Activated CD4-positive, alpha-beta T cell treated with anti-CD3 and anti-CD28 coated beads, Interleukin-2, amount 10 ng/mL, durations not matched to agents 7 days and 5 days (primary cell): Measurements from ENCODE around the gene PTPN14. TPM values are rescaled to one million over a fixed set of nuclear protein-coding genes. Genes with fewer than 3 reads are reported as not detected.

ENCODE experiments used
- CTCF ChIA-PET: fragments of 350-600 bp; sonication (Branson Sonifier 250); formaldehyde crosslinking; loops from one replicate; lab custom pipeline; 2021; ENCODE audit warnings: antibody characterized with exemption; lab: Charles Lee
- POLR2A ChIA-PET: fragments of 350-600 bp; sonication (Branson Sonifier 250); formaldehyde crosslinking; loops from one replicate; lab custom pipeline; 2021; ENCODE audit warnings: antibody characterized with exemption; lab: Charles Lee
- DNase-seq: peaks from one replicate; pipeline ENCODE4 v3.0.0-alpha.2; 2020
- H3K27ac Mint-ChIP-seq: one replicate; pipeline ENCODE4 v1.8.0; 2021; ENCODE audit warnings: mild to moderate bottlenecking, moderate library complexity, mixed read lengths
- H3K27me3 Mint-ChIP-seq: one replicate; pipeline ENCODE4 v1.8.0; 2021; ENCODE audit warnings: mixed read lengths
- H3K36me3 Mint-ChIP-seq: one replicate; pipeline ENCODE4 v1.8.0; 2021; ENCODE audit warnings: low read depth, mixed read lengths
- H3K4me1 Mint-ChIP-seq: one replicate; pipeline ENCODE4 v1.8.0; 2021; ENCODE audit warnings: mixed read lengths
- H3K4me3 Mint-ChIP-seq: one replicate; pipeline ENCODE4 v1.8.0; 2021; ENCODE audit warnings: mild to moderate bottlenecking, moderate library complexity, mixed read lengths
- H3K9me3 Mint-ChIP-seq: one replicate; pipeline ENCODE4 v1.8.0; 2021; ENCODE audit warnings: mixed read lengths
- total RNA-seq, 2 experiments: library from RNA; stranded (reverse); gene quantifications; one replicate each; pipeline ENCODE4 v1.2.3, GENCODE V29; 2021

The PTPN14 gene
- total RNA-seq, 2 experiments from 2014 or later: 0.32 to 0.37 TPM

DNA sequence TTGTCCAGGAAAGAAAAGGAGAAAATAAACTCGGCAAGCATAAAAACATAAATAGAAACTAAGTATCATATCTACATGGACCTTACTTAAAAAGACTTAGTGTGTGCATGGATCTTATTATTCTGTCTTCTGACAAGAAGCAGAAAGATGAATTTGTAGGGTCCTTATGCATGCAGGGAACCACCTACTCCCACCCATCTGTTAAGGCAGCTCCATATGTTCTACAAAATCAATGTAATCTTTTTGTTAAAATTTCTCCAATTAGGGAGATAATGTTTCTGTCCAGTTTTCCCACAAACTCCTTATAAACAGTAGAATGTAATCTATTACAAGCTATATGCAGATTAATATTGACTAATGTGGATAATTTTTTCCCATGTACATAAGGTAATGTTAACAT, 13.9 kb upstream of the PTPN14 start:
- CTCF ChIA-PET: interaction anchor here (0.6 to 1.1 kb wide), 3 partner anchors 9 to 220 kb away, joined by 3 to 6 read pairs (median 3); no protein-coding TSS in a partner anchor
- DNase-seq: no peak
- Mint-ChIP-seq H3K36me3 (no peaks in the 10 kb centered on the region), H3K4me3 (no peak overlapping the region), H3K9me3 (no peaks in the 10 kb centered on the region), H3K4me1 (no peaks in the 10 kb centered on the region), H3K27ac (no peak overlapping the region), H3K27me3 (peaks cover 2% of the 10 kb centered on the region)
- POLR2A ChIA-PET: interaction anchor here (0.6 kb wide), 2 partner anchors 392 to 563 kb away, joined by 3 to 4 read pairs; no protein-coding TSS in a partner anchor

DNA sequence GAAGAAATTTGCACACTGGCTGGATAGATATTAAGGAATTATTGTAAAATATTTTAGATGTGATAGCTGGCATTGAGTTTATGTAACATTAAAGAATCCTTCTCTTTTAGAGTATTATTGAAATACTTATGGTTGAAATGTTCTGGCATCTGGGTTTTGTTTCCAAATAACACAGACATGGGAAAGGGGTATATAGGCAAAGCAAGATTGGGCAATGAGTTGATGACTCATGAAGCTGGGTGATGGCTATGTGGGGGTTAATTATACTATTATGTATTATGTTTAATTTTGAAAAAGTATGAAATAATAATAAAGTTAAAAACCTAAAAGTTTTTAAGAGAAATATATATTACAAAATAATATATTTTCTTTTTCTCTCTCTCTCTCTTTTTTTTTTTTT, 12.5 kb upstream of the PTPN14 start:
- ChIA-PET CTCF (interaction anchor here (0.6 kb wide), 1 partner anchor 444 kb away, joined by 4 read pairs; no protein-coding TSS in a partner anchor), POLR2A (interaction anchor here (0.6 kb wide), 1 partner anchor 105 kb away, joined by 5 read pairs; no protein-coding TSS in a partner anchor)
- no peak for DNase-seq
- H3K4me1 Mint-ChIP-seq: no peaks in the 10 kb centered on the region
- no peaks in the 10 kb centered on the region for H3K9me3 Mint-ChIP-seq
- peaks cover 8% of the 10 kb centered on the region for H3K27me3 Mint-ChIP-seq
- H3K4me3 Mint-ChIP-seq: no peak overlapping the region
- no peak overlapping the region for H3K27ac Mint-ChIP-seq
- no peaks in the 10 kb centered on the region for H3K36me3 Mint-ChIP-seq

DNA sequence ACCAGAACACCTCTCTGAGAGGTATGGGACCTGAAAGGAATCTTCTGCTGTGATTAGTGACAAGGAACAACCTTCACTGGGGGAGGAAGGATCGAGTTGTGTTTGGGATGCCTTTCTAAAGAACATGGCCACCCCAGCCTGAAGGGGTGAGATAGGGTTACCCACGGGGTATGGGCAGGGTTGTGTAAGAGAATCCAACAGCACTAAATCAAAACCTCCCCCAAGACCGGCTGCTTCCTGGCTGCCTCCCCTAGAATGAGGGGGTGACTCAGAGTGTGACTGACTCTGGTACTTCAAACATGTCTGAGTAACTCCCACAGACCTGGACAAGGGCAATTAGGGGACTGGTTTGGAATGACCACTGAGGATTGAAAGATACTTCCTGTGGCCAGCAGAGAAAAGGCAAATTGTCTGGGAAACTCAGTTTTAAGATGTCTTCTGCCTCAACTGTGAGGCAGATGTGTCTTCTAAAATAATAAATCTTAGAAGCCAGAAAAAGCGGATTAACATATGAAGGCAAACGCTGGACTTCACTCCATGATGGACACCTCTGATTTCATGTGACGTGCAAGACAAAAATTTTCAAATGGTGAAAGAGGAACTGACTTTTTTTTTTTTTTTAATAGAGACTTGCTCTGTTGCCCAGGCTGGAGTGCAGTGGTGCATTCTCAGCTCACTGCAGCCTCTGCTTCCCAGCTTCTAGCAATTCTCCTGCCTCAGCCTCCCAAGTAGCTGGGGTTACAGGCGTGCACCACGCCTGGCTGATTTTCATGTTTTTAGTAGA, 6.7 kb upstream of the PTPN14 start:
- no peak overlapping the region for H3K4me3 Mint-ChIP-seq
- POLR2A ChIA-PET: no interaction called here
- no peaks in the 10 kb centered on the region for H3K9me3 Mint-ChIP-seq
- H3K4me1 Mint-ChIP-seq: no peaks in the 10 kb centered on the region
- no peaks in the 10 kb centered on the region for H3K36me3 Mint-ChIP-seq
- H3K27ac Mint-ChIP-seq: no peak overlapping the region
- DNase-seq: no peak
- CTCF ChIA-PET: no interaction called here
- H3K27me3 Mint-ChIP-seq: peaks cover 16% of the 10 kb centered on the region

DNA sequence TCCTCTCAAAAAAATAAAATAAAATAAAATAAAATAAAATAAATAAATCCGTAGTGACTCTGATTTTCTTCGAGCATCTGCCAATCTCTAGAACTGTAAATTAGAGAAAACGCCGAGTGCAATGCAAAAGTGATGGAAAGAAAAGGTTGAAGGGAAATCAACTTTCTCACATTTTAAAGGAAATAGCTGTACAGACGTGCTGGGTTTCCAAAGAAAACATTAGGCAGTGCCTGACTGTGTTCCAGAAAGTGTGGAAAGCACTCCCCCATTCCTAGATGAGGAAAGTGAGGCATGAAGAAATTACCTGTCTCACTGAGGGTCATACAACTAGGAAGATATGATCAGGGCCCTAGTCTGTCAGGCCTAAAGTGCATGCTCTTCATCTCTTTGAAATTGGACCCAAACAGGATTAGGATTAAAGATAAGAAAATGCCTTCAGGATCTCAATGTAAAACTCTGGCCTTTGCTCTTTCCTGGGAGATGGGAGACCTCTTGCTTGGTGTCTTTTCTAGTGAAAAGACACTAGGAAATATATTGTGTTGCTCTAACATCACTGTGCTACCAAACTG, 1.8 kb upstream of the PTPN14 start:
- ChIA-PET POLR2A (no interaction called here), CTCF (interaction anchor here (0.5 to 2.0 kb wide), 2 partner anchors 29 to 36 kb away, joined by 3 to 6 read pairs; no protein-coding TSS in a partner anchor)
- DNase-seq: no peak
- H3K36me3 Mint-ChIP-seq: no peaks in the 10 kb centered on the region
- no peak overlapping the region for H3K4me3 Mint-ChIP-seq
- no peak overlapping the region for H3K27ac Mint-ChIP-seq
- H3K9me3 Mint-ChIP-seq: no peaks in the 10 kb centered on the region
- H3K4me1 Mint-ChIP-seq: peaks cover 8% of the 10 kb centered on the region
- peaks cover 48% of the 10 kb centered on the region for H3K27me3 Mint-ChIP-seq

DNA sequence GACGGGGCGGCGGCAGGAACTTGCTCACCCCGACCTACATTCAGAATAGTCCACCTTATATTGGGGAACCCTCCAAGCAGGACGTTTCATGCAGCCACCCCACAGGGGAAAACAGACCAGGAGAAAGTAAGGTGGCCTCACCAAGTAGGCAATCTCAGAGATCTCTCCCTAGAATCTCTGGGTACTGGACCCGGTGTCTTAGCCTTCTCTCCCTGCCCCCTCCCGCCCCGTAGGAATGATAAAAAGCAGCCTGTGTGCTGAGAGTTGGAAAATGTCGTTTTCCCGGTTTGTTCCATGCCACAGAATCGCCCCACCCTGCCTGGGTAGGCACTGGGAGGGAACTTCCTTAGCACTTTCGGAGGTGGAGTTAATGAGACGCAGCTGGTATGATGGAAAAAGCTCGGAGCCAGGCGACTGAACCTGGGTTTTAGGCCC, 789 bp upstream of the PTPN14 start:
- peaks cover 57% of the 10 kb centered on the region for H3K27me3 Mint-ChIP-seq
- peak overlapping the region; percentile 17 for H3K27ac Mint-ChIP-seq
- no peaks in the 10 kb centered on the region for H3K9me3 Mint-ChIP-seq
- ChIA-PET POLR2A (no interaction called here), CTCF (interaction anchor here (1.2 kb wide), 1 partner anchor 61 kb away, joined by 3 read pairs; no protein-coding TSS in a partner anchor)
- H3K36me3 Mint-ChIP-seq: no peaks in the 10 kb centered on the region
- H3K4me3 Mint-ChIP-seq: peak overlapping the region; percentile 73
- H3K4me1 Mint-ChIP-seq: peaks cover 8% of the 10 kb centered on the region
- no peak for DNase-seq

DNA sequence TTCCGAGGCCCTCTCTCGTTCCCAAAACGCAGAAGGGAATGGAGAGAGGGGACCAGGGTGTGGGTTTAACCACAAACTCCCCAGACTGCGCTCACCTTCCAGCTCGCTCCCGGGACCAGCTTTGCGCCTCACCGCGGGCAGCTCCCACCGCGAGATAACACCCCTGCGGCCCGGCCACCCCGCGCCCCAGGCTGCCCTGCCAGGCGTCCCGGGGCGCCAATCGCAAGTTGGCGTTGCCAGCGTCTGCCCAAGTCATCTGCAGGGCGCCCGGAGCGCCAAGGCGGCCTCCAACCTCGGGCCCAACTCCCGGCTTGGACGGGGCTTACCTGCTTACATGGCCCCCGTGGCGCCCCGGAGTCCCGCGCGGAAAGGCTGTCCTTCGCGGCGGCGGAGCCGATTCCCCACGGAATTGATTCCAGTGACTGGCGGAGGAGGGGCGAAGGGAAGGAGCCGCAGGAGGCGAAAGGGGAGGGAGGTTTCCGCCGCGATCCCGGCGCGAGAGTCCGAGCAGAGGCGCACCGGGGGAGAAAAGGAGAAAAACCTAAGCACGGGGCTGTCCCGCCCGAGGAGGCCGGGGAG, 456 bp downstream of the PTPN14 start:
- no peaks in the 10 kb centered on the region for H3K9me3 Mint-ChIP-seq
- POLR2A ChIA-PET: no interaction called here
- peak overlapping the region; percentile 76 for H3K4me3 Mint-ChIP-seq
- no peaks in the 10 kb centered on the region for H3K36me3 Mint-ChIP-seq
- no peak overlapping the region for H3K27ac Mint-ChIP-seq
- H3K27me3 Mint-ChIP-seq: peaks cover 53% of the 10 kb centered on the region
- DNase-seq: no peak
- H3K4me1 Mint-ChIP-seq: peaks cover 8% of the 10 kb centered on the region
- CTCF ChIA-PET: interaction anchor here (1.5 to 1.6 kb wide), 2 partner anchors 9 to 112 kb away, joined by 3 read pairs; no protein-coding TSS in a partner anchor

DNA sequence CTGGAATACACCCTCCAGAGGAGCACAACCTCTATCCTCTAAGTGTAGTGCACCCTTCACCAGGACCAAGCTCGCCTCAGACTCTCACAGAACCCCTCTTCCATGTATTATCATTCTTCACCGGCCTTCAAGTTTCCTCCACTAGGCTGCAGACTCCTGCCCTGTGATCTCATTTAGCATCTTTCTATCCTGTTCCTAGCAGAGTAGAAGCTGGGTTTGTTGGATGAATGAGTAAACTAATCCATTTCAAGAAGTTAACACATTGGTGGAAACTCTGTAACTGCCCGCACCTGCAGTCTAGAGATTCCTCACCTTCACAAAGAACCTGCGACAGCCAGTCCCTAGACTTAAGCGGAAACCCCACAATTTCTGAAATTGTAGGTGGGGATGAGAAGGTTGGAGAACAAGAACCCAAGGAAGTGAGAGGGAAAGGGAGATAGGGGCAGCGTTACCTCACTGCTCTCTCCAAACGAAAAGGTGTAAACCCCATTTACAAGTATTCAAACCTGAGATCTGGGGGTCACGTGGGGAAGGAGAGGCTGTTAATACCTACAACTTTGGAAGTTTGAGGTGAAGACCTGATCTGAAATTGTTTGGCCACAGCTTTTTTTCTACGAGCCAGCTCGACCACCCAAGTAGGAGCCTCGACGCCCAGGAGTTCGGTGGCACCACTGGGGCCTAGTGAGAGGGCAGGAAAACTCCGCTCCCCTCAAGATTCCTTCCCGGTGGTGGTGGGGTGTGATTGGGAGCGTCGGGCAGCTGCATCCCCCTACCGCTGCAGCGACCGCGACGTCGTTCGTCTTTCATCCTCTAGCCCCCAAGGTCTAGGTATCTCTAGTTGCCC, 1.2 kb downstream of the PTPN14 start:
- H3K4me1 Mint-ChIP-seq: peaks cover 8% of the 10 kb centered on the region
- peaks cover 57% of the 10 kb centered on the region for H3K27me3 Mint-ChIP-seq
- POLR2A ChIA-PET: no interaction called here
- no peaks in the 10 kb centered on the region for H3K9me3 Mint-ChIP-seq
- no peak overlapping the region for H3K27ac Mint-ChIP-seq
- H3K4me3 Mint-ChIP-seq: peak overlapping the region; percentile 21
- H3K36me3 Mint-ChIP-seq: no peaks in the 10 kb centered on the region
- CTCF ChIA-PET: interaction anchor here (1.1 to 1.6 kb wide), 3 partner anchors 10 to 111 kb away, joined by 3 read pairs; no protein-coding TSS in a partner anchor
- no peak for DNase-seq

DNA sequence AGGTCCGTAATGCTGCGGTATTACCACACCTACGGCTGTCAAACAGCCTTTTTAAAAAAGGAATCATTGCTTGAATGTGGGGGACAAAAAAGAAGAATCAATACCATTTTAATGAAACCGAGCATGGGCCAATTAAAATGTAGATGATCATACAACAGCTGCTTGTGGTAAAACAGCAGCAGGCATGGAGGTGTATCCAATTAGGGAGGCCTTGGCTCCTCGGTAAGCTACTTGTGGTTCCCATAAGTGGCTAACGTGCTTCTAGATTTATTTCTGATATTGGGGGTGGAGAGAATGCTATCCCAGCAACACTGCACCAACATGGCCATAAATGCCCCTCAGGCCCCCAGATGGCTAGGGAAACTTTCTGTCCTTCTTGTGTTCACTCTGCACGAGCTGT, 1.8 kb downstream of the PTPN14 start:
- CTCF ChIA-PET: interaction anchor here (0.6 to 1.6 kb wide), 3 partner anchors 10 to 91 kb away, joined by 3 read pairs; no protein-coding TSS in a partner anchor
- no peak overlapping the region for H3K4me3 Mint-ChIP-seq
- H3K27me3 Mint-ChIP-seq: peaks cover 59% of the 10 kb centered on the region
- no peak for DNase-seq
- H3K9me3 Mint-ChIP-seq: no peaks in the 10 kb centered on the region
- H3K27ac Mint-ChIP-seq: no peak overlapping the region
- POLR2A ChIA-PET: no interaction called here
- H3K36me3 Mint-ChIP-seq: no peaks in the 10 kb centered on the region
- H3K4me1 Mint-ChIP-seq: peaks cover 10% of the 10 kb centered on the region

DNA sequence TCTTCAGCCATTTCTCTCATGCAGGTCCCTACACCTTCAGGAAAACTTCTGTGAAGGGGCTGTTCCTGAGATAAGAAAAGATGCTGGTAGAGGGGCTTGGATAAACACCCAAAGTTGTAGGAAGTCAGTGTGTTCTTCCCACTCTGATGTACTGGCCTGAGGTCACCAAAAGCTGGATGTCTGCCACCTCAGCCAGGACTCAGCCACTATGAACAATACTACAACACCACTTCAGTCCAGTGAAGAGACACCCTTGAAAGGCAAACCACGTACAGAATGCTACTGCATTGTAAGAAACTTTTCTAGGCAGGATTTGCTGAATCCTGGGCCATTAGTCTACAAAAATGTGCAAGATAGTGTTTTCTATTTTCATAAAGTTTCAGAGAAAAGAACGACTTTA, 2.4 kb downstream of the PTPN14 start:
- Mint-ChIP-seq H3K4me3 (no peak overlapping the region), H3K36me3 (no peaks in the 10 kb centered on the region), H3K27ac (no peak overlapping the region), H3K27me3 (peaks cover 59% of the 10 kb centered on the region), H3K9me3 (no peaks in the 10 kb centered on the region), H3K4me1 (peaks cover 10% of the 10 kb centered on the region)
- no peak for DNase-seq
- POLR2A ChIA-PET: no interaction called here
- CTCF ChIA-PET: interaction anchor here (0.6 to 1.4 kb wide), 3 partner anchors 10 to 161 kb away, joined by 3 to 4 read pairs (median 3); no protein-coding TSS in a partner anchor

DNA sequence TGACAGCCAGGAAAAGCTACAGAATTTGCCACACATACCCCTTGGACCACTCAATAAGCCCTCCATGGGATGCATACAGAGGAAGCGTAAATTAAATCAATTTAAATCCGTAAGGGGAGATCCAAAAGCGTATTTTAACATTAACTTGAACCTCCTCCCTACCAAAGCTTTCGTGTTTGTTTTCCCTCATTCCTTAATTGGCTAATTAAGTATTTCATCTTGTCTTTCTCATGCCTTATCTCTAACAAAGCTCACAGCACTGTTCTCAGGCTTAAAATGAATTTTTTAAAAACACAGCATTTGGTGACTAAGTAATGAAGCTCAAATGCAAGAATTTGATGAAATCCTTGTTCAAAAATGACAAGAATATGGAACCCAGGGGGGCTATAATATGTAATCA, 3.1 kb downstream of the PTPN14 start:
- DNase-seq: no peak
- Mint-ChIP-seq H3K27ac (no peak overlapping the region), H3K4me1 (peaks cover 10% of the 10 kb centered on the region), H3K36me3 (no peaks in the 10 kb centered on the region), H3K9me3 (no peaks in the 10 kb centered on the region), H3K4me3 (no peak overlapping the region), H3K27me3 (peaks cover 54% of the 10 kb centered on the region)
- ChIA-PET POLR2A (no interaction called here), CTCF (interaction anchor here (0.7 to 1.4 kb wide), 2 partner anchors 9 to 160 kb away, joined by 3 to 4 read pairs; no protein-coding TSS in a partner anchor)

DNA sequence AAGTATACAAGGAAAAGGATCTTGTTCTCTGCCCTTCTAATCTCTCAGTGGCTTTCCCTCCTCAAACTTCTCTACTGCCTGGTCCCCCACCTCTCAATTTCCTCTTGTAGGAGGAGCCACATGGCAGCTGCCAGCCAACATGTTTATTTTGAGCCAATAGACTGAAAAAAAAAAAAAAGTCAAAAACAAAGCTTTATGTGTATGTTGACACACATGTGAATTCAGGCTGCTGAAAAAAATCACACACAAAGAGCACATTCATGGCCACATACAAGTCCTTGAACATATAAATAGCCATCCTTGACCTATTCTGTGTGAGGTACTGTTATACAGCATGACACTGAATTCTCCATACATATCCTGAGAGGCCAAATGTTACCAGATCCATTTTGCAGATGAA, 3.7 kb downstream of the PTPN14 start:
- Mint-ChIP-seq H3K27ac (no peak overlapping the region), H3K9me3 (no peaks in the 10 kb centered on the region), H3K36me3 (no peaks in the 10 kb centered on the region), H3K4me1 (peaks cover 10% of the 10 kb centered on the region), H3K27me3 (peaks cover 53% of the 10 kb centered on the region), H3K4me3 (no peak overlapping the region)
- no peak for DNase-seq
- ChIA-PET POLR2A (interaction anchor here (0.6 kb wide), 1 partner anchor 47 kb away, joined by 10 read pairs; no protein-coding TSS in a partner anchor), CTCF (interaction anchor here (0.7 to 1.4 kb wide), 2 partner anchors 9 to 632 kb away, joined by 3 to 4 read pairs; no protein-coding TSS in a partner anchor)
